ENCODE measurements around the gene TRIM32.

DNA sequence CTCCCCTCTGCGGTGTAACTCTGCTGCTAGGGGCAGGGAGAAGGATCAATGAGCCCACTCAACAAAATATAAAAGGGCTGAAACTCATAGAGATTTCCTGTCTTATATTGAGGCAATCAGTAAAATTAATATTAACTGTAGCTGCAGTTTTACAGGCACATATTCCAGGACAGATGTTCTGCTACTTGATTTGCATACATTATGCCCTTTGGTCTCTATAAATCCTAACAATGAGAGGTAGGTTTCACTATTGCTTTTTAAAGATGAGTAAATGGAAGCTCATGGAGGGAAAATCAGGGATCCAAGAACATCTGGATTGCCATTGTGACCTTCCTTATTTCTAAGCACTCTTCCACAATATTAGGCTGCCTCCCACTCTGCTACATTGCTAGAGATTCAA is 23.5 kb upstream of the TRIM32 start:
- TF ChIP-seq, protein P1, sequence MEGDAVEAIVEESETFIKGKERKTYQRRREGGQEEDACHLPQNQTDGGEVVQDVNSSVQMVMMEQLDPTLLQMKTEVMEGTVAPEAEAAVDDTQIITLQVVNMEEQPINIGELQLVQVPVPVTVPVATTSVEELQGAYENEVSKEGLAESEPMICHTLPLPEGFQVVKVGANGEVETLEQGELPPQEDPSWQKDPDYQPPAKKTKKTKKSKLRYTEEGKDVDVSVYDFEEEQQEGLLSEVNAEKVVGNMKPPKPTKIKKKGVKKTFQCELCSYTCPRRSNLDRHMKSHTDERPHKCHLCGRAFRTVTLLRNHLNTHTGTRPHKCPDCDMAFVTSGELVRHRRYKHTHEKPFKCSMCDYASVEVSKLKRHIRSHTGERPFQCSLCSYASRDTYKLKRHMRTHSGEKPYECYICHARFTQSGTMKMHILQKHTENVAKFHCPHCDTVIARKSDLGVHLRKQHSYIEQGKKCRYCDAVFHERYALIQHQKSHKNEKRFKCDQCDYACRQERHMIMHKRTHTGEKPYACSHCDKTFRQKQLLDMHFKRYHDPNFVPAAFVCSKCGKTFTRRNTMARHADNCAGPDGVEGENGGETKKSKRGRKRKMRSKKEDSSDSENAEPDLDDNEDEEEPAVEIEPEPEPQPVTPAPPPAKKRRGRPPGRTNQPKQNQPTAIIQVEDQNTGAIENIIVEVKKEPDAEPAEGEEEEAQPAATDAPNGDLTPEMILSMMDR (IDR thresholded peaks at IDR 0.05): no peak
- TF ChIP-seq POLR2A (IDR thresholded peaks at IDR 0.05; ENCODE audit: low read depth) (no peak), POLR2AphosphoS5 (IDR thresholded peaks at IDR 0.05) (no peak)

All from esophagus muscularis mucosa (tissue), 3 donors.